ENCODE measurements around the gene TRIM5.

Gene TRIM5

DNA sequence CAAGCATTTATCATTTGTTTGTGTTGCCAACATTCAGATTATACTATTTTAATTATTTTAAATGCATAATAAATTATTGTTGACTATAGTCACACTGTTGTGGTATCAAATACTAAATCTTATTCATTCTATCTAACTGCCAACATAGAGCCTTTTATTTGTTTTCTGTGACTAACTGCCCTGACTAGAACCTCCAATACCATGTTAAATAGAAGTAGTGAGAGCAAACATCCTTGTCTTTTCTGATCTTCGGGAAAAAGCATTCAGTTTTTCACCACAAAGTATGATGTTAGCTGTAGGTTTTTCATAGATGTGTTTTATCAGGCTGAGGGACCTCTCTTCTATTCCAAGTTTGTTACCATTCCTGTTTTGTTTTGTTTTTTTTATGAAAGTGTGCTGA, 44.9 kb downstream of the TRIM5 start:
- no peaks in the 10 kb centered on the region for H3K4me1 Mint-ChIP-seq
- peaks cover 2% of the 10 kb centered on the region for H3K9me3 Mint-ChIP-seq
- H3K27ac Mint-ChIP-seq, result no peak overlapping the region
- peaks cover 7% of the 10 kb centered on the region for H3K36me3 Mint-ChIP-seq (ENCODE audit: low read depth)
- TF ChIP-seq, protein P1, sequence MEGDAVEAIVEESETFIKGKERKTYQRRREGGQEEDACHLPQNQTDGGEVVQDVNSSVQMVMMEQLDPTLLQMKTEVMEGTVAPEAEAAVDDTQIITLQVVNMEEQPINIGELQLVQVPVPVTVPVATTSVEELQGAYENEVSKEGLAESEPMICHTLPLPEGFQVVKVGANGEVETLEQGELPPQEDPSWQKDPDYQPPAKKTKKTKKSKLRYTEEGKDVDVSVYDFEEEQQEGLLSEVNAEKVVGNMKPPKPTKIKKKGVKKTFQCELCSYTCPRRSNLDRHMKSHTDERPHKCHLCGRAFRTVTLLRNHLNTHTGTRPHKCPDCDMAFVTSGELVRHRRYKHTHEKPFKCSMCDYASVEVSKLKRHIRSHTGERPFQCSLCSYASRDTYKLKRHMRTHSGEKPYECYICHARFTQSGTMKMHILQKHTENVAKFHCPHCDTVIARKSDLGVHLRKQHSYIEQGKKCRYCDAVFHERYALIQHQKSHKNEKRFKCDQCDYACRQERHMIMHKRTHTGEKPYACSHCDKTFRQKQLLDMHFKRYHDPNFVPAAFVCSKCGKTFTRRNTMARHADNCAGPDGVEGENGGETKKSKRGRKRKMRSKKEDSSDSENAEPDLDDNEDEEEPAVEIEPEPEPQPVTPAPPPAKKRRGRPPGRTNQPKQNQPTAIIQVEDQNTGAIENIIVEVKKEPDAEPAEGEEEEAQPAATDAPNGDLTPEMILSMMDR (IDR thresholded peaks at IDR 0.05; ENCODE audit: unreplicated experiment in 3 of 3), result no peak
- no peaks in the 10 kb centered on the region for H3K27me3 Mint-ChIP-seq (ENCODE audit: low read depth)
- H3K4me3 Mint-ChIP-seq, result no peak overlapping the region

DNA sequence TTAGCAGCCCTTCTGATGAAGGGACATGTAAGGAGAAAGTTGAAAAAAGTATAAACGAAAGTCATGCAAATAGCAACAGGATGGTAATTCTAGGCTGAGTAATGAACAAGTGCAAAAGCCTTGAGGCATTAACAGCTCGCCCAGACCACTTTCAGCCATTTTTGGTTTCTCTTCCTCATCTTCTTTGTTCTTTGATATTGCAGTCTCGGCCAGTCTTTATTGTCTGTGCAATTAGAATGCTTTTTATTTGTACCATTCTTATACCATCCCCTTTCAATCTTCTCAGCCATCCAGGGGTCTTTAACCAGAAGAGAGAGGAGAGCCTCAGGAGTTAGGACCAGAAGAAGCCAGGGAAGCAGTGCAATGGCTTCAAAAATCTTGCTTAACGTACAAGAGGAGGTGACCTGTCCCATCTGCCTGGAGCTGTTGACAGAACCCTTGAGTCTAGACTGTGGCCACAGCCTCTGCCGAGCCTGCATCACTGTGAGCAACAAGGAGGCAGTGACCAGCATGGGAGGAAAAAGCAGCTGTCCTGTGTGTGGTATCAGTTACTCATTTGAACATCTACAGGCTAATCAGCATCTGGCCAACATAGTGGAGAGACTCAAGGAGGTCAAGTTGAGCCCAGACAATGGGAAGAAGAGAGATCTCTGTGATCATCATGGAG, 52.8 kb downstream of the TRIM5 start:
- no peaks in the 10 kb centered on the region for H3K27me3 Mint-ChIP-seq (ENCODE audit: low read depth)
- H3K9me3 Mint-ChIP-seq, result no peaks in the 10 kb centered on the region
- H3K27ac Mint-ChIP-seq, result no peak overlapping the region
- peaks cover 16% of the 10 kb centered on the region for H3K36me3 Mint-ChIP-seq (ENCODE audit: low read depth)
- H3K4me3 Mint-ChIP-seq, result no peak overlapping the region
- no peaks in the 10 kb centered on the region for H3K4me1 Mint-ChIP-seq
- TF ChIP-seq, protein P1 (IDR thresholded peaks at IDR 0.05; ENCODE audit: unreplicated experiment in 3 of 3), result no peak

DNA sequence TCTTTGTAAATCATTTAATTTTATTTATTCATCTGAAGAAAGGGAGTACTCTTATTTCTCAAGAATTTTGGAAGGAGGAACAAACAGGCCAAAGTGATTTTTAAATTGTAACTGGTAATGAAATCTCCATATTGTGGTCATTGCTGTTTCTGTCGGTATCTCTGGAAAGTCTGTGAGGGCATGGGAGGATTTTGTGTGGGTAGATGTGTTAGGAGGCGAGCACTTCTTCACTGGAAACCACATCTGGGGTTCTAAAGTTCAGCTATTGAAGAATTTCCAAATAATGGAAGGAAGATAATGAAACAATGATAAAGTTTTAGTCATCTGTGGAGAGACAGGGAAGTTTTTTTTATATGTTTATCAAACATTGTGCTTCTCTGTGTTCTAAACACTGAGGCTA, 53.5 kb downstream of the TRIM5 start:
- Mint-ChIP-seq H3K4me1 (no peaks in the 10 kb centered on the region), H3K4me3 (no peak overlapping the region), H3K27me3 (ENCODE audit: low read depth) (no peaks in the 10 kb centered on the region), H3K36me3 (ENCODE audit: low read depth) (peaks cover 16% of the 10 kb centered on the region), H3K27ac (no peak overlapping the region), H3K9me3 (no peaks in the 10 kb centered on the region)
- TF ChIP-seq, protein P1 (IDR thresholded peaks at IDR 0.05; ENCODE audit: unreplicated experiment in 3 of 3), result no peak

DNA sequence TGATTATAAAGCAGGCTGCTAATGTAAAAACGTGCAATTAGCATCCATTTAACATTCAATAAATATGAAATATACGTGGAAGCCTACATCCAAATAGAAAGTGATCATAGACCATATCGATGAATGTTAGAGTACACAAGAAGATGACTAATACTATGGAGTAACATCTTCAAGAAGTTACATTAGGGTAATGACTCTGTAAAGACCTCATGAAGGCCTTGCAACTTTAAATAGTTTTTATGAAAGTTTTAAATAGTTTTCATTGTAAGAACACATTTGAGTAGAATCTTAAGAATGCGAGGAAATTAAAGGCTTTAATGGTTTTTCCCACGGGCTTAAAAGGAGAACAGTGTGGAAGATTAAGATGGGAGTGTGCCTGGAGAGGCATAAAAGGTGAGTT, 58.7 kb downstream of the TRIM5 start:
- H3K27me3 Mint-ChIP-seq (ENCODE audit: low read depth), result no peaks in the 10 kb centered on the region
- TF ChIP-seq, protein P1 (IDR thresholded peaks at IDR 0.05; ENCODE audit: unreplicated experiment in 3 of 3), result no peak
- peaks cover 9% of the 10 kb centered on the region for H3K4me1 Mint-ChIP-seq
- H3K36me3 Mint-ChIP-seq (ENCODE audit: low read depth), result no peaks in the 10 kb centered on the region
- H3K9me3 Mint-ChIP-seq, result no peaks in the 10 kb centered on the region
- H3K27ac Mint-ChIP-seq, result peak overlapping the region in 1 of 3 experiments; percentile 58
- peak overlapping the region; percentile 68 to 74 (median 69) for H3K4me3 Mint-ChIP-seq

DNA sequence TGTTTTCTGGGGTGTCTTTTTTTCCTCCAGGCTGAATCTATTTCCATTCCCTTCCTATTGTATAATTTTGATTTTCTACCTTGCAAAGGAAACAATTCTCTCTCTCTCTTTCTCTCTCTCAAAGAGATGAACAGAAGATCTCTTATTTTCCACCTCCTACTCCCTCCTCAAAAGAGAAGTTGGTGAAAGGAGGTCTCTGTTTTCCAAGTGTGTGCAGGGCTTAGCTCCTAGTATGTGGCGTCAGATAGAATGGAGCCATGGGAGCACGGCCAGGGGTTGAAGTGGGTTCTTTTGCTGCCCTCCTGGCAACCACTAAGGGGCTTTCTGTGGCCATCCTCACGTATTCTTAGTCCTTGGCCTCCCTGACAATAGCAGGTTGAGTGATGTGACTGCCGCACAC, 59.6 kb downstream of the TRIM5 start:
- H3K27ac Mint-ChIP-seq, result peak overlapping the region; percentile 52 to 58 (median 56)
- H3K27me3 Mint-ChIP-seq (ENCODE audit: low read depth), result no peaks in the 10 kb centered on the region
- TF ChIP-seq, protein P1 (IDR thresholded peaks at IDR 0.05; ENCODE audit: unreplicated experiment in 3 of 3), result no peak
- peaks cover 9% of the 10 kb centered on the region for H3K4me1 Mint-ChIP-seq
- peak overlapping the region; percentile 68 to 74 (median 69) for H3K4me3 Mint-ChIP-seq
- no peaks in the 10 kb centered on the region for H3K36me3 Mint-ChIP-seq (ENCODE audit: low read depth)
- H3K9me3 Mint-ChIP-seq, result no peaks in the 10 kb centered on the region

All from nephron (organoid).